Astrocyte of the spinal cord (primary cell): ENCODE results near the gene IL2.

ENCODE experiments used
- DNase-seq: peaks from one replicate; pipeline ENCODE4 v3.0.0; 2011; ENCODE audit warnings: low read depth, low spot score
- H3K4me3 ChIP-seq: 2 replicates; pipeline ENCODE4 v1.5.1; 2011; ENCODE audit warnings: low read depth, mild to moderate bottlenecking, low read length, moderate library complexity
- CTCF ChIP-seq: IDR thresholded peaks from 2 replicates; pipeline ENCODE4 v1.5.1; 2012; ENCODE audit warnings: low read depth, mild to moderate bottlenecking, low read length, inconsistent platforms
- in situ Hi-C: cut with HindIII; loops from 2 replicates; pipeline ENCODE4 v1.10.0; 2017; ENCODE audit warnings: low sequenced_read_pairs

IL2 gene

GRCh38 chr4:122458625-122459024 is 2.1 kb upstream of the IL2 start:
- H3K4me3 ChIP-seq, result peak overlapping the region; percentile 14
- DNase-seq, result peak; percentile 37
- in situ Hi-C loops, result no loop called here
- TF ChIP-seq CTCF, result no peak

- in situ Hi-C loops, result no loop called here
- TF ChIP-seq CTCF, result no peak
- no peak for DNase-seq
- no peak overlapping the region for H3K4me3 ChIP-seq
These were observed 3.0 kb downstream of the IL2 start for GRCh38 chr4:122453384-122453995.

GRCh38 chr4:122450847-122451246 is 5.7 kb downstream of the IL2 start:
- peak; percentile 8 for DNase-seq
- in situ Hi-C loops, result no loop called here
- H3K4me3 ChIP-seq, result no peak overlapping the region
- TF ChIP-seq CTCF, result peak; percentile 40

GRCh38 chr4:122434285-122434684 is 22.2 kb downstream of the IL2 start:
- DNase-seq, result no peak
- TF ChIP-seq CTCF, result no peak
- H3K4me3 ChIP-seq, result no peak overlapping the region
- in situ Hi-C loops, result no loop called here

- no peak for TF ChIP-seq CTCF
These were observed 25.2 kb downstream of the IL2 start for GRCh38 chr4:122431351-122431750.

GRCh38 chr4:122423246-122423645 is 33.3 kb downstream of the IL2 start:
- no peak for DNase-seq
- no peak for TF ChIP-seq CTCF
- in situ Hi-C loops, result no loop called here

More at GRCh38 chr4:122431351-122431750, 25.2 kb downstream of the IL2 start:
- H3K4me3 ChIP-seq, result no peak overlapping the region
- DNase-seq, result no peak
- in situ Hi-C loops, result no loop called here

GRCh38 chr4:122412547-122412946 is 44.0 kb downstream of the IL2 start:
- TF ChIP-seq CTCF, result no peak
- H3K4me3 ChIP-seq, result no peak overlapping the region
- in situ Hi-C loops, result no loop called here
- no peak for DNase-seq

More at GRCh38 chr4:122423246-122423645, 33.3 kb downstream of the IL2 start:
- no peak overlapping the region for H3K4me3 ChIP-seq
